Tibial nerve (tissue), 4 donors: Measurements from ENCODE around the gene POMP.
"Not testable (repeated sequence)": the region's sequence is repeated elsewhere in the genome, so short reads cannot be mapped to it uniquely, and the experiment has no call there.

ENCODE experiments used
- CTCF ChIP-seq, 5 experiments: fragments of 200-600 bp in 3 of 5; fragments of 450-650 bp in 2 of 5; sonication (generic) in 3 of 5; IDR thresholded peaks; one replicate each; pipeline ENCODE4 v1.5.1; 2016 to 2019; ENCODE audit warnings: antibody characterized with exemption in 5 of 5, mild to moderate bottlenecking in 3 of 5, moderate library complexity in 2 of 5
- EP300 ChIP-seq, 2 donors: sonication (generic); formaldehyde crosslinking; IDR thresholded peaks; one replicate each; pipeline ENCODE4 v1.6.1; 2017; ENCODE audit warnings: antibody characterized with exemption in 2 of 2, mild to moderate bottlenecking in 1 of 2
- POLR2A ChIP-seq, 2 donors: fragments of 450-650 bp; IDR thresholded peaks; one replicate each; pipeline ENCODE4 v1.6.1; 2017; ENCODE audit warnings: antibody characterized with exemption in 2 of 2, mild to moderate bottlenecking in 2 of 2, moderate library complexity in 2 of 2

GRCh38 chr13:28693605-28694491 is 34.9 kb downstream of the POMP start:
- TF ChIP-seq CTCF, POLR2A, EP300 (IDR thresholded peaks at IDR 0.05): not testable (repeated sequence)
